ENCODE data around the gene ANO5.

Gene ANO5

GRCh38 chr11:22192642-22193347 lies at the start of gene ANO5:
TSS of gene ANO5 (plus strand) at chr11:22193085. CDS start at chr11:22193493, 408 bp downstream.
- peak; percentile 55 for DNase-seq

GRCh38 chr11:22151649-22152197 lies 41.2 kb upstream of the ANO5 start:
- DNase-seq, result no peak

GRCh38 chr11:22157531-22157930 lies 35.4 kb upstream of the ANO5 start:
- no peak for DNase-seq

GRCh38 chr11:22161489-22161888 lies 31.4 kb upstream of the ANO5 start:
- no peak for DNase-seq

GRCh38 chr11:22162756-22163155 lies 30.1 kb upstream of the ANO5 start:
- no peak for DNase-seq

- no peak for DNase-seq
These were observed 29.5 kb upstream of the ANO5 start for GRCh38 chr11:22163394-22163797.

GRCh38 chr11:22165087-22165486 lies 27.8 kb upstream of the ANO5 start:
- DNase-seq, result no peak

GRCh38 chr11:22165759-22166513 lies 26.9 kb upstream of the ANO5 start:
- no peak for DNase-seq

GRCh38 chr11:22169833-22170232 lies 23.1 kb upstream of the ANO5 start:
- DNase-seq, result peak; percentile 5

- DNase-seq, result no peak
These were observed 19.4 kb upstream of the ANO5 start for GRCh38 chr11:22173532-22173931.

GRCh38 chr11:22177186-22177585 lies 15.7 kb upstream of the ANO5 start:
- no peak for DNase-seq

GRCh38 chr11:22179626-22180025 lies 13.3 kb upstream of the ANO5 start:
- DNase-seq, result no peak

- DNase-seq, result no peak
These were observed 12.8 kb upstream of the ANO5 start for GRCh38 chr11:22180131-22180530.

- DNase-seq, result no peak
These were observed 3.2 kb upstream of the ANO5 start for GRCh38 chr11:22189660-22190059.

- no peak for DNase-seq
These were observed 1.9 kb upstream of the ANO5 start for GRCh38 chr11:22190827-22191463.

- DNase-seq, result no peak
These were observed 620 bp upstream of the ANO5 start for GRCh38 chr11:22192289-22192641.

- DNase-seq, result peak; percentile 16
These were observed 615 bp downstream of the ANO5 start for GRCh38 chr11:22193348-22194051.

GRCh38 chr11:22194306-22194705 lies 1.4 kb downstream of the ANO5 start:
- no peak for DNase-seq

GRCh38 chr11:22194907-22195306 lies 2.0 kb downstream of the ANO5 start:
- no peak for DNase-seq

GRCh38 chr11:22197139-22198005 lies 4.5 kb downstream of the ANO5 start:
- no peak for DNase-seq

GRCh38 chr11:22199243-22199642 lies 6.4 kb downstream of the ANO5 start:
- DNase-seq, result no peak

GRCh38 chr11:22203281-22203680 lies 10.4 kb downstream of the ANO5 start:
- DNase-seq, result no peak
